ENCODE data around the gene CACNA1F.

GRCh38 chrX:49183701-49184281 lies 49.3 kb downstream of the CACNA1F start:
- TF ChIP-seq CTCF (IDR thresholded peaks at IDR 0.05) = no peak
- no peak for TF ChIP-seq POLR2A (IDR thresholded peaks at IDR 0.05)
